Measurements from ENCODE around the gene PNMT. TPM values are rescaled to one million over a fixed set of nuclear protein-coding genes. Genes with fewer than 3 reads are reported as not detected.
A peak's percentile ranks its signal among the peaks of the same experiment; 100 is the strongest.

PNMT gene
- total and polyA plus RNA-seq, 2 donors (not counting 3 experiments of a cell fraction or from before 2014, with no cell fraction given), result 0.11 TPM; not detected in 1

DNA sequence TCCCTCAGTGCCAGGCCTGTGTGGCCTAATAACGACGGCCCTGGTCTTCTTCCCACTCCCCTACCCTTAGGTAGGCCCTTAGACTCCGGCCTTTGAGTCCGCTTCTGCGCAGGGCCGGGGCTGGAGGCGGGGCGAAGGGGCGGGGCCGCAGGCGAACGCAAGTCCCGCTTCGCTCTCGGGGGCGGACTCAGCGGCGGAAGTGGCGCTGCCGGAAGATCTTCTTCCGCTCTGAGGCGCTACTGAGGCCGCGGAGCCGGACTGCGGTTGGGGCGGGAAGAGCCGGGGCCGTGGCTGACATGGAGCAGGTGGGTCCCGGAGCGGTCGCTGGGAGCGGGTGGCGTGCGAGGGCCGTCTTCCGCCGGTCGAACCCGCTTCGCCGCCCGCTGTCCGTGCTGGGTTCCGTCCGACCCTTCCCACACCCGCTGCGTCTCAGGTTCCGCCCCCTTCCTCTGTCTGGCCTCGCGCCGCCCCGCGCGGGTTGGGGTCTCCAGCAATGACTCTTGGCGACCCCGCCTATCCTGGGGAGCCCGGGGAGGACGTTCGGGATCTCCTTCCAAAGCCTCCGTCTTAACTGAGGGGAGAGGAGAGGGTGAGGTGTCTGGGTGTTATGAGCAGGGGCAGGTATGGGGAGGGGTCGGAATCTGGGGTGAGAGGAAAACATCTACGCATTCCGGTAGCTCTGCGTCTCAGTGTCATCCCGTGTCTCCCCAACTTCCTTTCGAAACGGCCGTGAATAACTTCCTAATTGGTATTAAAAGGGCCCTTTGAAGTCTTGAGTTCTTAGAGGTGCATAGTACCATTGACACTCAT, 31.1 kb upstream of the PNMT start, which contains the start of gene STARD3:
TSS of gene STARD3 (plus strand) at position 218 of the 810 bp plus-strand sequence. CDS start 16,388 bp downstream, outside the sequence.
- CTCF ChIA-PET, result interaction anchor here (0.8 to 2.0 kb wide), 12 partner anchors 9 to 35 kb away, joined by 3 to 19 read pairs (median 4); partner anchors contain the start of gene PNMT
- H2AFZ ChIP-seq (ENCODE audit: low read depth, low read length), result peak within 1 kb of the TSS; percentile 95
- no peaks in the 10 kb centered on the region for H3K9me1 ChIP-seq (replicated peaks; ENCODE audit: control insufficient read depth, extremely low read depth, insufficient read depth, low read length)
- BruUV-seq (replicated peaks), result no TSS peak
- H3K79me2 ChIP-seq (ENCODE audit: control insufficient read depth, insufficient read depth, low read length), result peaks cover 16% of the 10 kb centered on the region
- dilution Hi-C loops (cut with MboI; ENCODE audit: extremely low pct_ligation_motif_present, low sequenced_read_pairs), result loop anchor here (10.0 kb wide), 1 partner anchor 108 kb away; no protein-coding TSS in a partner anchor
- FAIRE-seq (peak; percentile 77), DNase-seq (ENCODE audit: low read depth, low spot score) (peak; percentile 88)
- TF ChIP-seq, protein P1, sequence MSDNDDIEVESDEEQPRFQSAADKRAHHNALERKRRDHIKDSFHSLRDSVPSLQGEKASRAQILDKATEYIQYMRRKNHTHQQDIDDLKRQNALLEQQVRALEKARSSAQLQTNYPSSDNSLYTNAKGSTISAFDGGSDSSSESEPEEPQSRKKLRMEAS (IDR thresholded peaks at IDR 0.05; ENCODE audit: insufficient read depth, insufficient read length), result no peak
- no peak for TF ChIP-seq JUN (IDR thresholded peaks at IDR 0.05; ENCODE audit: borderline replicate concordance, insufficient read depth, insufficient read length, low read depth)
- no peak for TF ChIP-seq EZH2 (IDR thresholded peaks at IDR 0.05; ENCODE audit: borderline replicate concordance, low read depth, low read length, severe bottlenecking)
- TF ChIP-seq, protein P2, sequence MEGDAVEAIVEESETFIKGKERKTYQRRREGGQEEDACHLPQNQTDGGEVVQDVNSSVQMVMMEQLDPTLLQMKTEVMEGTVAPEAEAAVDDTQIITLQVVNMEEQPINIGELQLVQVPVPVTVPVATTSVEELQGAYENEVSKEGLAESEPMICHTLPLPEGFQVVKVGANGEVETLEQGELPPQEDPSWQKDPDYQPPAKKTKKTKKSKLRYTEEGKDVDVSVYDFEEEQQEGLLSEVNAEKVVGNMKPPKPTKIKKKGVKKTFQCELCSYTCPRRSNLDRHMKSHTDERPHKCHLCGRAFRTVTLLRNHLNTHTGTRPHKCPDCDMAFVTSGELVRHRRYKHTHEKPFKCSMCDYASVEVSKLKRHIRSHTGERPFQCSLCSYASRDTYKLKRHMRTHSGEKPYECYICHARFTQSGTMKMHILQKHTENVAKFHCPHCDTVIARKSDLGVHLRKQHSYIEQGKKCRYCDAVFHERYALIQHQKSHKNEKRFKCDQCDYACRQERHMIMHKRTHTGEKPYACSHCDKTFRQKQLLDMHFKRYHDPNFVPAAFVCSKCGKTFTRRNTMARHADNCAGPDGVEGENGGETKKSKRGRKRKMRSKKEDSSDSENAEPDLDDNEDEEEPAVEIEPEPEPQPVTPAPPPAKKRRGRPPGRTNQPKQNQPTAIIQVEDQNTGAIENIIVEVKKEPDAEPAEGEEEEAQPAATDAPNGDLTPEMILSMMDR (IDR thresholded peaks at IDR 0.05; ENCODE audit: extremely low read depth in 1 of 2, insufficient read depth in 1 of 2, low read depth in 1 of 2, low read length in 2 of 2), result peak in 1 of 2 donors; percentile 5
- TF ChIP-seq GATA2 (IDR thresholded peaks at IDR 0.05; ENCODE audit: insufficient read depth, insufficient read length, low read depth, low read length), result no peak
- TF ChIP-seq POLR2AphosphoS5 (IDR thresholded peaks at IDR 0.05; ENCODE audit: insufficient read depth, low read depth, low read length), result peak; percentile 88
- TF ChIP-seq POLR2A (IDR thresholded peaks at IDR 0.05; ENCODE audit: low read depth, low read length), result peak; percentile 61
- H3K4me1 ChIP-seq (ENCODE audit: control insufficient read depth, extremely low read depth, insufficient read depth, low read length), result peaks cover 14% of the 10 kb centered on the region
- H3K27me3 ChIP-seq (ENCODE audit: control insufficient read depth in 2 of 2, insufficient read depth in 2 of 2, low read length in 2 of 2), result peaks cover 0 to 3% of the 10 kb centered on the region in 2 experiments
- no peaks in the 10 kb centered on the region for H3K9me3 ChIP-seq (replicated peaks; ENCODE audit: control insufficient read depth, insufficient read depth, low read length)
- no peaks in the 10 kb centered on the region for H4K20me1 ChIP-seq (replicated peaks; ENCODE audit: control insufficient read depth, extremely low read depth, insufficient read depth, low read length)
- H3K36me3 ChIP-seq (ENCODE audit: control insufficient read depth in 2 of 2, extremely low read depth in 1 of 2, insufficient read depth in 2 of 2, low read length in 2 of 2), result no peaks in the 10 kb centered on the region
- POLR2A ChIA-PET, result no interaction called here
- H3K4me2 ChIP-seq (ENCODE audit: insufficient read depth, low read length), result peak within 1 kb of the TSS; percentile 81
- H3K9ac ChIP-seq (replicated peaks; ENCODE audit: extremely low read depth, insufficient read depth, low read length), result peak within 1 kb of the TSS; percentile 83
- peak within 1 kb of the TSS; percentile 75 for H3K27ac ChIP-seq (ENCODE audit: insufficient read depth, low read depth, low read length)
- intact Hi-C loops (cut with micrococcal nuclease), result loop anchor here (1.0 to 5.0 kb wide), 2 partner anchors 17 to 115 kb away; no protein-coding TSS in a partner anchor
- H3K4me3 ChIP-seq (replicated peaks in 1 of 3; ENCODE audit: insufficient read depth in 1 of 3, low read depth in 1 of 3, low read length in 3 of 3), result peak within 1 kb of the TSS; percentile 90 to 96 (median 91)

Data from endothelial cell of umbilical vein (primary cell).